ENCODE results near the gene SLC1A7.

The SLC1A7 gene

DNA sequence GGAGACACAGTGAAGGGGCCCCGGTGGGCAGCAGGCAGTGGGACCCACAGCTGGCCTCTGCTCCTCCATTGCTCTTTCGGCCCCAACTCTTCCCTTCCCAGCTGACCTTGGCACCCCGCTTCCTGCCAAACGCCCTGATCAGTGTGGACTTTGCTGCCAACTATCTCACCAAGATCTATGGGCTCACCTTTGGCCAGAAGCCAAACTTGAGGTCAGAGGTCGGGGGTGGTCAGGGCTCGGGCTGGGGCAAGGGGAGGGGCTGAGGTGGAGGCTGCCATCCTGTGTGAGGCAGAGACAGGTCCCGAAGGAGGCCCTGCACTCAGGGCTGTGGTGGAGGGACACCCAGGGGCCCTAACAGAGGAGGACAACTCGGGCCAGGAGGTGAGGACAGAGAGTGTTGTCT is 66.7 kb downstream of the SLC1A7 start:
- no peak for DNase-seq (ENCODE audit: low read depth)

DNA sequence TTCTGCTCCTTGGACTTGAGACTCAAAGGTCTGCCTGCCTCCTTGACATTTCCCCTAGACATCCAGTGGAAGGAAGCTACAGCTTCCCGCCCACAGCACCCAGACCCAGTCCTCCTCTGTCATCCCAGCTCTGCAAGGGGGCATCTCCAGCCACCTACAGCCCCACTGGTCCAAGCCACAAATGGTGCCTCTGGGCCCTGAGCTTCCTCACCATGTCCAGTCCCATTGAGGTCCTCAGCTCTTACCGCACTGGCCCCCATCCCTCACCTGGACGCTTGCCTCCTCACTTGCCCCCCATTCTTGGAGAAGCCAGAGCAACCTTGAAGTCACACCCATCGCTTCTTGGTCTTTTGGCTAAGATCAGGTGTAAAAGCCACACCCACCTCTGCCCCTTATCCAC is 67.2 kb downstream of the SLC1A7 start:
- no peak for DNase-seq (ENCODE audit: low read depth)

DNA sequence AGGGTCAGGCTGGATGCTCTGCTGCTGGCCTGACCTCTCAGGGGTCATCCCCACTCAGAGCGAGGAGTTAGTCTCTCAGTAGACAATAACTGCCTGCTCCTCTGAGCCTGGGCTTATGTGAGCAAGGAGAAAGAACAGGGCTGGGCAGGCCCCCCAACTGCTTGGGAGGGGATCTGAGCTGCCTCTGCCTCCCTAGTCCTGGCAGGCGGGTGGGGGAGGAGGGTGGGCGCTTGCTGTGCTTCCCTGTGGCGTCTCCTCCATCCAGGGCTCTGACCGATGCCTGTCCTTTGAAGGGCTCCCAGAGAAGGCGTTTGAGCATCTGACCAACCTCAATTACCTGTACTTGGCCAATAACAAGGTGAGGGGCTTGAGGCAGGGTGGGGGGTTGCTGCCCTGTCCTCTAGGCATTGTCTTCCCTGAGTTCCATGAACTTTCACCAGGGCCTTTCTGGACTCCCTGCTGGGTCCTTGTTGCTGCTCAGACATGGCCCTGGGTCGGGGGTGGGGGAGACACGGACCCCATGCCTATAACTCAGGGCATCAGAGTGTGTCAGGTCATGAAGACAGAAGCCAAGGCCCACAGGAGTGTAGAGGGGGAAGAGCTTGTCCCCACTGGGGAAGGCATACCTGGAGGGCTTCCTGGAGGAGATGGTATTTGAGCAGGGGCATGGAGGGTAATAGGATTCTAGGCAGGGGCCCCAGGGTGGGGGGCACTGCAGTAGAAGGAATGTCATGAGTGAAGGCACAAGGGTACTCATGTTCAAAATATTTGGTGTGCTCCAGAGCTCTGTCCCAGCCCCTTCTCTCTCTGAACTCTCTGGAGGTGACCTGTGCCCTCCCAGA is 67.9 kb downstream of the SLC1A7 start:
- no peak for DNase-seq (ENCODE audit: low read depth)

DNA sequence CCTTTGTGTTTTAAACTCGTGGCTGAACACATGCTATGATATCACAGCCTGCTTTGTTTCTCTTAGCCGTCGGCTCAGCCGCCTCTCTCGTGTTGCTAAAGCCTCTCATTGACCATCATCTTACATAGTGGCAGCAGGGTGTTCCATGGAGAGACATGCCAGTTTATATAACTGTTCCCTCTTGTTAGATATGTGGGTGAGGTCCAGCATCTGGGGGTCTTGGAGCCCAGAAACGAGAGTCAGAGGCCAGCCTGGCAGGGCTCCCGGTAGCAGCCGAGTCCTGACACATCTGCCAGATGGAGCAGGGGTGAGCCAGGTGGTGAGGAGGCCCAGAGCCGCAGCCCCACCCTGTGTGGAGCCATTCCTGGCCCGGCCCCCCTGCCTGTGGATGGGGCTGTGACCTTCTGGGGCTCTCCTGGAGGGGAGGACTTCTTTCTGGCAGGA is 68.5 kb downstream of the SLC1A7 start:
- no peak for DNase-seq (ENCODE audit: low read depth)

DNA sequence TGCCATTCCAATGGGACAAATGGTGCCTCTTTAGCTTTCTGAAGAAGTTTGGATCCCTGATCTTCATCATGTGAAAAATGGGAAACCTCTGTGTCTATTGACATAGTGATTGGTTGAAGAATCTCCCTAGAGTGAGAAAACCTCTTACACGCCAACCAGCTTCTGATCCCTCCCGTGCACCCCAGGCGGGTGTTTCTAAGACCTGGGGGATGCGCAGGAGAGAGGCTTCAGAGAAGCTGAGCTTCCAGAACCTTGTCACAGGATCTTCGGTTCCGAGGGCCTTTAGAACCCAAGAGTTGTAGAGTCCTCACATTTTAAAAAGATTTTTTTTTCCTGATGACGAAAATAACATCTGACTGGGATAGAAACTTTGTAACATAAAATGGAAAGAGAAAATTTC is 69.2 kb downstream of the SLC1A7 start:
- no peak for DNase-seq (ENCODE audit: low read depth)

DNA sequence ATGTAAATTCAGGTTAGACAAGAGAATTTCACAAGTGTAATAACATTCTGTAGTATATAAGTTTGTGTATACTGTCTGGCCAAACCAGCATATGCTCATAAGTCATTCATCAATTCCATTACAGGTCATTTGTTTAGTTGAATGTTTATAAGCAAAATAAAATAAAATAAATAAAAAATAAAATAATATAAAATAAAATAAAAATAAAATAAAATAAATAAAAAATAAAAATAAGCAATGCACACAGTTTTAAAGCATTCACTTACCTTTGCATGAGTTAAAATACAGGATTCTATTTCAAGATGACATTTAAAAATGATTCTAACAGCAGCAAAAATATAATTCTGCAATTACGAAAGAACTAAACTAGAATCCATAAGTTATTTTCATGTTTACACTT is 70.5 kb downstream of the SLC1A7 start:
- DNase-seq (ENCODE audit: low read depth), result no peak

DNA sequence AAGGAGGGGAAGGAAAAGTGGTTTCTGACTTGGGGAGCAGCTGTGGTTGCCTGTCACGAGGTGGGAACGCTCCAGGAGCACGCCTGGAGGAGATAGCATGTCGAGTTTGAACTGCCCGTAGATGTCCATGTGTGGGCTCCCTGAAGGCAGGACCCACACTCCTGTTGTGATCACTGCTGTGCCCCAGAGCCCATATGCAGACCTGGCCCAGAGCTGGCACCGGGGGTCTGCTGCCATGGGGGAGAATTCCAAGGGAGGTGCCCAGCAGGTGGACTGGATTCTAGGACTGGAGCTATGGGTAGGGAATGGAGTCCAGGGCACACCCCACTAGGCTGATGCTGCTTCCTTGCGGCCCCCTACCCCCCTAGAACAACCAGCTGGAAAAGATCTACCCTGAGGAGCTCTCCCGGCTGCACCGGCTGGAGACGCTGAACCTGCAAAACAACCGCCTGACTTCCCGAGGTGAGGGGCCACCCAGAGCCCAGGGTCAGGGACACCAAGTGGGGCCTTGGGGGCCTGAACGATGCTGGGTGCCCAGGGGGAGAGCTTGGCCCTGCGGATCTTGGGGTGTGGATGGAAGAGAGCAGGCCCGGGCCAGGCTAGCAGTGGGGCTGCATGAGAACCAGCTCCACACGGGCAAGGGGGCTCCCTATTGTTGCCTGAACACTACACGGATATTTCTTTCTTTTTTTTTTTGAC is 71.1 kb downstream of the SLC1A7 start:
- DNase-seq (ENCODE audit: low read depth), result no peak

DNA sequence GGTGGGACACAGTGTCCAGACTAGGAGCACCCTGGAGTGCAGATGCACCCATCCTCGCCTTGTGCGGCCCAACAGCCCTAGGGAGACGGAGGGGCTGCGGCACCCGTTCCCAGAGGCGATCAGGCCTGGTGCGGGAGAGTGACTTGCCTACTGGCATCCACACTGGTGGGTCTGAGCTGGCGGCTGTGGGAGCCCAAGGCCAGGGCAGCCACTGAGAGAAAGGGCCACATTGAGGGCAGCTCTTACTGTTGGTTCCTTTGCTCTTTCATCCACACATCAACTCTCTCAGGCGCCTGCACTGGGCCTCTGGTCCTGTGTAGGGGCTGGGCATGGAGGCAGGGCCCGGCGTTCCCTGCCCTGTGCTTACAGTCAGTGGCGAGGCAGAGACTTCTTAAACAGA is 71.8 kb downstream of the SLC1A7 start:
- no peak for DNase-seq (ENCODE audit: low read depth)

DNA sequence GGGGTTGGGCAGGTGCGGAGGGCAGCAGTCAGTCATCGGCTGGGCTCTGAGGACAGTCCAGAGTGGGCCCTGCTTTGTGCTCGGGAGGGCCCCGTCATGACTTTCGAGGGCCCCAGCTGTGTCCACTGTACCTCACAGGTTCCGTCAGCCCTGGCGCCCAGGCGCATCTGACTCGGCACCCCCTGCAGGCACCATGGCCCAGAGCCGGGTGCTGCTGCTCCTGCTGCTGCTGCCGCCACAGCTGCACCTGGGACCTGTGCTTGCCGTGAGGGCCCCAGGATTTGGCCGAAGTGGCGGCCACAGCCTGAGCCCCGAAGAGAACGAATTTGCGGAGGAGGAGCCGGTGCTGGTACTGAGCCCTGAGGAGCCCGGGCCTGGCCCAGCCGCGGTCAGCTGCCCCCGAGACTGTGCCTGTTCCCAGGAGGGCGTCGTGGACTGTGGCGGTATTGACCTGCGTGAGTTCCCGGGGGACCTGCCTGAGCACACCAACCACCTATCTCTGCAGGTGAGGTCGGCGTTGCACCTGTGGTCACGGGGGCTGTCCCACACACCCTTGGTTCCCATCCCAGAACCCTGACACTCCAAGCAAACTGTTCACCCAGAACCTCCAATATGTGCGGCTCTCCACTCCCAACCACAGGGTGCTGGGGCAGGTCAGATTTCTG is 72.6 kb downstream of the SLC1A7 start:
- DNase-seq (ENCODE audit: low read depth), result no peak

DNA sequence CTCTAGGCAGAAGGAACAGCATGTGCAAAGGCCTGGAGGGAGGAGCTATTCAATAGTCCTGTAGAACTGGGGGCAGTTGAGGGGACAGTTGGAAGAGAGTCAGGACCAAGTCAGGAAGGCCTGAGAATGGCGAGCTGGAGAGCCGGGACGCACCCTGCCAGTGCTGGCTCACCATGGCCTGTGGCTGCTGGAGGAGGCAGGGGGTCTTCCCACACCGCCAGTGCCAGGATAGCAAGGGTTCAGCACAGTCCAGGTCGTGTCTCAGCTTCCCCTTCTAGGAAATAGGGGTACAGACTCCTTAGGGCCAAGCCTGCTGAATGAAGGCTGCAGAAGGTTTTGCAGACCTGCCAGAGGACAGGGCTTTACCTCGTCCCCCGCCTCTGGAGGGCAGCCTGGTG is 73.2 kb downstream of the SLC1A7 start:
- no peak for DNase-seq (ENCODE audit: low read depth)

DNA sequence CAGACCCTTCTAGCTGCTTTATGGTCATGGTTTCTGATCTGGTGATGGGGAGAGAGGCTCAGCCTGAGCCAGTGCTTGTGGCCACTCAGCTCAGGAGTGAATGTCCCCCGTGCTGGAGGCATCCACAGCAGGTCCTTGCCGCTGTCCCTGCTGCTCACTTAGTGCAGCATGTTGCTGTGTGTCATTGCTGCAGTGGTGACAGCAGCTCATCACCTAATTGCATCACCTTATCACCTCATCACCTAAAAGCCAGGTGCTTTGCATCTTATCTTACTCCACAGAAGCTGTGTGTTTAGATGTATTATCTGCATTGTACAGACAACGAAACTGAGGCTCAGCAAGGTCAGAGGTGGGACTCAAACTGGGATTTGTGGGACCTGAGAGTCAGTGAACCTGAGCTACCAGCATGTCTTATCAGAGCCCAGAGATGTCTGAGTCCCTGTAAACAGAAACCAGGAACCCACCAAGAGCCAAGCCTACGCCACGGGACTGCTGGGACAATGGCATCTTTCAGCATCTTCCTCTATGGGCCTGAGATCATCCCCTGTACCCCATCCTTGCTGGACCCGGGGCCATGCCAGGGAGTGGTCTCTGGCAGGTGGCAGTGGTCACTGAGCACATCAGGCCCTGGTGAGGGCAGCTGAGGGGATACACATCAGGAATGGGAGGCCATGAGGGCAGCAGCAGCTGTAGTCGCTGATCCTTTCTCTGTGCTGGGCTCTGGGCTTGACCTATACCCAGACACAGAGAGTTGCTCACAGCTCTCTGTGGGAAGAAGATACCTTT is 73.9 kb downstream of the SLC1A7 start:
- no peak for DNase-seq (ENCODE audit: low read depth)

DNA sequence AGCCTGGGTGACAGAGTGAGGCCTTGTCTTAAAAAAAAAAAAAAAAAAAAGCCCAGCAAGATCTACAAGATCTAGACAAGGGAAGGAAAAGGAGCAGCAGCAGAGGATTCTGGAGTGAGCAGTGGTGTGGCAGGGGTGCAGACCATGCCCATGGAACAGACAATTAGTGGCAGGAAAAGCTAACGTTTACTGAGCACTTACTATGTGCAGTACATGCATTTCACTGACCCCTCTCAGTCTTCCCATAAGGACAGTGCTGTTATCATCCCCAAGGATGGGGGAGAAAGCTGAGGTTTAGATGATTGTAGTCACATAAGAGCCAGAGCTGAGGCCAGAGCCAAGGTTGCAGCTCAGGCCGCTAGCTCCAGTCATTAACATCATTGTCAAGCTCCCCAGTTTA is 74.6 kb downstream of the SLC1A7 start:
- DNase-seq (ENCODE audit: low read depth), result no peak

DNA sequence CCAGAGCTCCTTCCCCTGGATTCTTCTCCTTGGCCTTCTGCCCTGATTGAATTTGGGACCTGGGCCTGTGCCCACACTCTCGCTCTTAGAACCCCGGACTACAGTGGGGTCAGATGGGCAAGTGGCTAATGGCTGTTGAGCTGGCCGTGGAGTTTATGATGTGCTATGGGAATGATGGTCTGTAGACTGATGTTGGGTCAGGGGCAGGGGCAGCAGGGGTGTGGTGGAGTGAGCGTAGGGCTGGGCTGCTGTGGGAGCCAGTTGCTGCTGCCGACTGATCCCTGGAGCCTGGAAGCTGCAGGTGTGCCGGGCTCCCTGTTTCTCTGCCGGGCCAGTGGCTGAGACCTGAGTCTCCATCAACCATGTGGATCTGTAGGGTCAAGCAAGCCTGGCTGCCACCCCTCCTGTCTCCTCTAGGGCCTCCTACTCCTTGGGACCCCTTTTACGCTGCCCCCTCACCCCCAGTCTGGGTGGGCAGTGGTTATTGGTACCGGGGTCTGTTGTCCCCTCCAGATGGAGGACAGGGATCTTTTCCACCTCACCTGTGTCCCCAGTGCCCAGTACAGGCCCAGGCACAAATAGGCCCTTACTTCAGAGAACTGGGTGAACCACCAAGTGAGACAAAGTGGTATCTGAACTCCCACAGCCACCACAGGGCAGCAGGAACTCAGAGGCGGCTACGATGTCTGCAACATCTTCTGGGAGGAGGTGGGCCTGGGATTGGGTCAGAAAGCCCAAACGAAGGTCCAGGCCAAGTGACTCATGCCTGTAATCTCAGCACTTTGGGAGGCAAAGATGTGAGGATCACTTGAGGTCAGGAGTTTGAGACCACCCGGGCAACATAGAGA is 75.3 kb downstream of the SLC1A7 start:
- no peak for DNase-seq (ENCODE audit: low read depth)

DNA sequence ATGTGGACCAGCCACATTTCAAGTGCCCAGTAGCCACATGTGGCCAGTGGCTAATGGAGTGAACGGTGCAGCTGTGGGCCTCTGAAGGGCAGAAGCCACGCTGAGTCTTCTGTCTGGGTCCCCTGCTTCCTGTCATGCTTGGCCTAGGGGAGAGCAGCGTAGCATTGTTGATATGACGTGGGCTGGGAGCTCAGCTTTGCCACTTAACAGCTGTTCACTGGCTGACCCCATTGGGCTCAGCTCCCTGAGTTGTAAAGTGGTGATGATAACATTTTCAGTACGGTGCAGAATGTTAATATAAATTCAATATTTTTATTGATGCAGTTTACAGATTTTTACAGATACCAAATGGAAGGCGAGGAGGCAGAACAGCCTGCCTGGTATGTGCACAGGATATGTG is 76.0 kb downstream of the SLC1A7 start:
- no peak for DNase-seq (ENCODE audit: low read depth)

DNA sequence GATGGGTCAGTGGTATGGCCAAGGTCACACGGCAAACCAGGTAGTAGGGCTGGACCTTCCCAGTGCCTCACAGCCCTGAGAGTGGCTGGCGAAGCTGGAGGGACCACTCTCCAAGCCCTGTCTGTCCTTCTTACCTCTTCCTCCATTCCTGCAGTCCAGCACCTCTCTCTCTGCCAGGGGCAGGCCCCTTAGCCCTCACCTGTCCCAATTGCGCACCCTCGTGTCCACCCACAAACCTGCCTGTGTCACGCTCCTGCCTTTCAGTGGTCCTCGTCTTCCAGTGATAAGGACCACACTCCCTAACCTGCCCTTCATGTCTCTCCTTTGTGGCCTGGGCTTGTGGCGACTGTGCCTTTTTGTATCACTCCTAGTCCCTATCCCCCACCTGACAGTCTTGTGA is 77.0 kb downstream of the SLC1A7 start:
- no peak for DNase-seq (ENCODE audit: low read depth)

DNA sequence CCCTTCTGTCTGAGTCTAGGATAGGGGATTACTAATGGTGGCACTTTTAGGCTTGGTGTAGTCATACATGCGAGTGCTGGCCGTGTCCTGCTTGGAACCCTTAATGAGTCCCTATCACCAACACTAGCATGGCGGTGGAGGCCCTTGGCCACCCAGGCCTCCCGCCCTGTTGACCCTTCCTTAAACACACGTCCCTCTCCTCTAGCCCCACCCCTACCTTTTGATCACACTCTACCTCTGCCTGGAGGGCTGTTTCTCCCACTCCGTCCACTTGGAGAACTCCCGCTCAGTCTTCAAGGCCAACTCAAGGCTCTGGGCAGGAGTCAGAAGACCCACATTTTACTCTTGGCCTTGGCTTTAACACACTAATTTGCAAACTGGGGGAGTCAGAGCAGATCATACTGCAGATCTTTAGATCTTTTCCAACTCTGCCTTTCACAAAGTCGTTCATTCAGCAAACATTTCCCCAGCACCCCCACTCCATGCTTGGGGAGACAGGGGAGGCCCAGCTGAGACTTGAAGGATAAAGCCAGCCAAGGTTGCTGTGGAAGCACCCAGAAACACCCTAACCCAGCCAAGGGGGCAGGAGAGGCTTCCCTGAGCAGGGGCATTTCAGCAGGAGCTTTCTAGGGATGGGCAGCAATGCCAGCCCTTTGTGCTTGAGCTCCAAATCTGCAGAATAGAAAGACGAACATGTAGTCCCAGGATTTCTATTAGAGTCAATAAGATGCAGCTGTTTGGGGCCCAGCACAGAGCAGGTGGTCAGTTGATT is 78.5 kb downstream of the SLC1A7 start:
- DNase-seq (ENCODE audit: low read depth), result no peak

DNA sequence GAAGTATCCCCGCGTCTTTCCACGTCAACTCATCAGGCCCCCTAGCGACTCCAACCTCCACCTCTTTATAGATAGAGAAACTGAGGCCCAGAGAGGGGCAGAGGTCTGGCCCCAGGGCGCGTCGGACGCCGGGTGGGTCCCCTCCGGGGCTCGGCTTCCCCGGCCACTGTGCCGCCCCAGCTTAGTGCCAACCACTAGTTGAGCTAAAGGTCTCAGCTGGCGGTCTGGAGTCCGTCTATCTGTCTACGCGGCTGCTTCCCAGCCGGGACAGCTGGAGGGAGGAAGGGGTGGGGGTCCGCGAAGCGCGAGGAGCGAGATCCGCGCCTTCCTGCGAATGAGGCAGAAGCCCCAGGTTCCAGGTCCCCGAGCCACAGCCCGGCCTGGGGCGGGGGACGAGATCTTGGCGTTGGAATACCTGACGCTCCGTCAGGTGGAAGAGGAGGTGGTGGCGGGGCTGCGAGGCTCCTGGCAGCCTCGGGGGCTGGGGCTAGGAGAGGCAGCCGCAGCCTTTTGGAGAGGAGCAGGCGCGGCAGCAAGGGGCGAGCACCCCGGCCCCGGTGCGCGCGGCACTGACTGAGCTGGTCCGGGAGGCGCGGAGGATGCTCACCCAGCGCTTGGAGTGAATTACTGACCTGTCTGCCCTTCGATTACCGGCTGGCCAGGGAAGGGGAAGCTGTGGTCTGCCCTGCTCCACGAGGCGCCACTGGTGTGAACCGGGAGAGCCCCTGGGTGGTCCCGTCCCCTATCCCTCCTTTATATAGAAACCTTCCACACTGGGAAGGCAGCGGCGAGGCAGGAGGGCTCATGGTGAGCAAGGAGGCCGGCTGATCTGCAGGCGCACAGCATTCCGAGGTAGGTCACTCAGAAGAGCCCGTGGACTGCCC is 79.5 kb downstream of the SLC1A7 start:
- no peak for DNase-seq (ENCODE audit: low read depth)

DNA sequence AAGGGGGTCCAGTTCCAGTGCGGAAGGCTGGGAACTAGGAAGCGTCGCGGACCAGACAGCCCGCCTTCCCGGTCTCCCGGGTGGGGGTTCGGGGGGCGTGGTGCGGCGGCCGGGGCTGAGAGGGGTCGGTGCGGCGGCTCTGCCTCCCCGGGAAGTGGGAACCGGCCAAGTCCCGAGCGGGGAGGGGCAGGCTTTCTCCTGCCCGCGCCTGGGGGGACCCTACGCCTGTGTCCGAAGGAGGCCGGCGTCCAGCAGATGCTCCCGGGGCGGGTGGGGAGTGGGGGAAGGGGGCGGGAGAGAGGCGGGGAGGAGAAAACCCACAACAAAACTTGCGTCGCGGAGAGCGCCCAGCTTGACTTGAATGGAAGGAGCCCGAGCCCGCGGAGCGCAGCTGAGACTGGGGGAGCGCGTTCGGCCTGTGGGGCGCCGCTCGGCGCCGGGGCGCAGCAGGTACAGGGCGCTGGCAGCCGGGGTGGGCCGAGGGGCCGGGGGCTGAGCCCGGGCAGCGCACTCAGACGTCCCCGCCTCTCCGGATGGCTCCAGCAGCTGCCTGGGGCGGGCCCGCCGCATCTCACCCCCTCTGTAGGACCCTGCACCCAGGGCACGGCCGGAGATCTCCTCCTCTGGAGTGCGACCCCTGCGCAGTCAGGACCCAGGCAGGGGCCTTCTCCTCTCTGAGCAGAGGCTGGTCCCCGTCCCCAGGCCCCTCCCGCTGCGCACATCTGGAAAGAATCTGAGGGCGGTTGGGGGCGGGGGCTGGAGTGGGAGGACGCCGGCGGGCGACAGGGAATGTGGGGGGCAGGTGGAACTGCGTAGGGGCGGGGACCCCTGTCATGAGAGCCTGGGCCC is 80.4 kb downstream of the SLC1A7 start, which contains the start of gene PODN:
TSS of gene PODN (plus strand) at position 355 of the 849 bp plus-strand sequence. CDS start 7,643 bp downstream, outside the sequence.
- DNase-seq (ENCODE audit: low read depth), result no peak
